WTC11 (cell line): Measurements from ENCODE around the gene PAMR1.

ENCODE experiments used
- RELA ChIP-seq: sonication (generic); formaldehyde crosslinking; IDR thresholded peaks from 2 replicates; pipeline ENCODE4 v1.8.1; 2022; ENCODE audit warnings: missing genetic modification reagents, mild to moderate bottlenecking, borderline replicate concordance
- TF ChIP-seq, protein P1 (sequence below): fragments of 200-600 bp; IDR thresholded peaks from 2 replicates; pipeline ENCODE4 v1.8.0; 2022; ENCODE audit warnings: antibody characterized with exemption
- TF ChIP-seq, protein P2 (sequence below): sonication (generic); formaldehyde crosslinking; IDR thresholded peaks from 2 replicates; pipeline ENCODE4 v1.8.1; 2023; ENCODE audit warnings: mild to moderate bottlenecking, missing genetic modification reagents, moderate library complexity
- TF ChIP-seq, protein P3 (sequence below): sonication (generic); formaldehyde crosslinking; IDR thresholded peaks from 2 replicates; pipeline ENCODE4 v1.8.1; 2022; ENCODE audit warnings: low read depth, mild to moderate bottlenecking, moderate library complexity, missing genetic modification reagents, borderline replicate concordance
- TF ChIP-seq, protein P4 (sequence below): sonication (generic); formaldehyde crosslinking; IDR thresholded peaks from 2 replicates; pipeline ENCODE4 v1.8.0; 2022; ENCODE audit warnings: mild to moderate bottlenecking, missing genetic modification reagents

DNA sequence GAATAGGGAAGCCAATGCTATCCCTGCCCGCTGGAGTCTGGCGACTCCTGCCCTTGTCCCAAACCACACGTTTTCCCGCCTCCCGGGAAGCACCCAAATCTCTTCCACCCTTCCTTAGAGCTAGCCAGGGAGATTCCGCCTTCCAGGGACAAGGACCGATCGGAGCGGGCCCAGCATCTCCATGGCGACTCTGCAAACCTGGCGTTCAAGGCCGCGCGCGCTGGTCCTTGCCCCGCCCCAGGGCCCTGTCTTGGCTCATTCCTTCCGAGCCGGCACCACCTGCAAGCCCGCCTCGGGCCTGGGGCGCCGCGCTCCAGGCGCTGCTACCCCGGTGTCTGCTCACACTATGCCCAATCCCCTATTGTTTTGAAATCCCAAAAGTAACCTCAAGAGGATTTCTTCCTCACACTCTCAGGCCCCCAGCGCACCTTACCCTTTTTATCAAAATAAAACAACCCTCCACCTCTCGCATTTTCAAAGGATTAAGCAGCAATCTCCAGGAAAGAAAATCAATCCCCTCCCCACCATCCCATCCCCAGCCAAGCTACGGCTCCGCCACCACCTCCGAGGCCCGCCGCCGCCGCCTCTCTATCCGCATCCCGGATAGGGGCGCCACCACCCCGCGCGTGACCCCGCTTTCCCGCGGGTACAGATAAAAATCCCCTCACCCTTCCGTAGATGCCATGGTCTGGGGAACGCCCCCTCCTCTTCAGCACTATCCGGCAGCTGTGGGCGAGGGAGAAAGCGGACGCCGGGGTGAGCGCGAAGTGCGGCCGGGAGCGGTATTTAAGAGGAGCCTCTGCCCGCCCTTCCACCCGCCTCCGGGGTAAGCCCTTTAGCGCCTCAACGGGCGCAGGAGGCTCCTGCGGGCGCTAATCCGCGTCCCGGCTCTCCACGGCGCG lies 106.9 kb downstream of the PAMR1 start:
- TF ChIP-seq, protein P1, sequence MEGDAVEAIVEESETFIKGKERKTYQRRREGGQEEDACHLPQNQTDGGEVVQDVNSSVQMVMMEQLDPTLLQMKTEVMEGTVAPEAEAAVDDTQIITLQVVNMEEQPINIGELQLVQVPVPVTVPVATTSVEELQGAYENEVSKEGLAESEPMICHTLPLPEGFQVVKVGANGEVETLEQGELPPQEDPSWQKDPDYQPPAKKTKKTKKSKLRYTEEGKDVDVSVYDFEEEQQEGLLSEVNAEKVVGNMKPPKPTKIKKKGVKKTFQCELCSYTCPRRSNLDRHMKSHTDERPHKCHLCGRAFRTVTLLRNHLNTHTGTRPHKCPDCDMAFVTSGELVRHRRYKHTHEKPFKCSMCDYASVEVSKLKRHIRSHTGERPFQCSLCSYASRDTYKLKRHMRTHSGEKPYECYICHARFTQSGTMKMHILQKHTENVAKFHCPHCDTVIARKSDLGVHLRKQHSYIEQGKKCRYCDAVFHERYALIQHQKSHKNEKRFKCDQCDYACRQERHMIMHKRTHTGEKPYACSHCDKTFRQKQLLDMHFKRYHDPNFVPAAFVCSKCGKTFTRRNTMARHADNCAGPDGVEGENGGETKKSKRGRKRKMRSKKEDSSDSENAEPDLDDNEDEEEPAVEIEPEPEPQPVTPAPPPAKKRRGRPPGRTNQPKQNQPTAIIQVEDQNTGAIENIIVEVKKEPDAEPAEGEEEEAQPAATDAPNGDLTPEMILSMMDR = no peak
- TF ChIP-seq, protein P2, sequence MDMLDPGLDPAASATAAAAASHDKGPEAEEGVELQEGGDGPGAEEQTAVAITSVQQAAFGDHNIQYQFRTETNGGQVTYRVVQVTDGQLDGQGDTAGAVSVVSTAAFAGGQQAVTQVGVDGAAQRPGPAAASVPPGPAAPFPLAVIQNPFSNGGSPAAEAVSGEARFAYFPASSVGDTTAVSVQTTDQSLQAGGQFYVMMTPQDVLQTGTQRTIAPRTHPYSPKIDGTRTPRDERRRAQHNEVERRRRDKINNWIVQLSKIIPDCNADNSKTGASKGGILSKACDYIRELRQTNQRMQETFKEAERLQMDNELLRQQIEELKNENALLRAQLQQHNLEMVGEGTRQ (CRISPR knock-in tag) = no peak
- TF ChIP-seq, protein P3, sequence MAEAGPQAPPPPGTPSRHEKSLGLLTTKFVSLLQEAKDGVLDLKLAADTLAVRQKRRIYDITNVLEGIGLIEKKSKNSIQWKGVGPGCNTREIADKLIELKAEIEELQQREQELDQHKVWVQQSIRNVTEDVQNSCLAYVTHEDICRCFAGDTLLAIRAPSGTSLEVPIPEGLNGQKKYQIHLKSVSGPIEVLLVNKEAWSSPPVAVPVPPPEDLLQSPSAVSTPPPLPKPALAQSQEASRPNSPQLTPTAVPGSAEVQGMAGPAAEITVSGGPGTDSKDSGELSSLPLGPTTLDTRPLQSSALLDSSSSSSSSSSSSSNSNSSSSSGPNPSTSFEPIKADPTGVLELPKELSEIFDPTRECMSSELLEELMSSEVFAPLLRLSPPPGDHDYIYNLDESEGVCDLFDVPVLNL (CRISPR knock-in tag) = no peak
- TF ChIP-seq RELA (CRISPR knock-in tag) = no peak
- TF ChIP-seq, protein P4, sequence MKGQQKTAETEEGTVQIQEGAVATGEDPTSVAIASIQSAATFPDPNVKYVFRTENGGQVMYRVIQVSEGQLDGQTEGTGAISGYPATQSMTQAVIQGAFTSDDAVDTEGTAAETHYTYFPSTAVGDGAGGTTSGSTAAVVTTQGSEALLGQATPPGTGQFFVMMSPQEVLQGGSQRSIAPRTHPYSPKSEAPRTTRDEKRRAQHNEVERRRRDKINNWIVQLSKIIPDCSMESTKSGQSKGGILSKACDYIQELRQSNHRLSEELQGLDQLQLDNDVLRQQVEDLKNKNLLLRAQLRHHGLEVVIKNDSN = no peak
